Measurements from ENCODE around the gene ACSBG1.

Gene ACSBG1

GRCh38 chr15:78236491-78236890 is 2.1 kb upstream of the ACSBG1 start:
- H3K4me3 ChIP-seq (ENCODE audit: low read depth, low read length): no peak overlapping the region
- in situ Hi-C loops (cut with HindIII; ENCODE audit: low sequenced_read_pairs): no loop called here
- DNase-seq (ENCODE audit: low read depth, low spot score): no peak
- TF ChIP-seq, protein P1, sequence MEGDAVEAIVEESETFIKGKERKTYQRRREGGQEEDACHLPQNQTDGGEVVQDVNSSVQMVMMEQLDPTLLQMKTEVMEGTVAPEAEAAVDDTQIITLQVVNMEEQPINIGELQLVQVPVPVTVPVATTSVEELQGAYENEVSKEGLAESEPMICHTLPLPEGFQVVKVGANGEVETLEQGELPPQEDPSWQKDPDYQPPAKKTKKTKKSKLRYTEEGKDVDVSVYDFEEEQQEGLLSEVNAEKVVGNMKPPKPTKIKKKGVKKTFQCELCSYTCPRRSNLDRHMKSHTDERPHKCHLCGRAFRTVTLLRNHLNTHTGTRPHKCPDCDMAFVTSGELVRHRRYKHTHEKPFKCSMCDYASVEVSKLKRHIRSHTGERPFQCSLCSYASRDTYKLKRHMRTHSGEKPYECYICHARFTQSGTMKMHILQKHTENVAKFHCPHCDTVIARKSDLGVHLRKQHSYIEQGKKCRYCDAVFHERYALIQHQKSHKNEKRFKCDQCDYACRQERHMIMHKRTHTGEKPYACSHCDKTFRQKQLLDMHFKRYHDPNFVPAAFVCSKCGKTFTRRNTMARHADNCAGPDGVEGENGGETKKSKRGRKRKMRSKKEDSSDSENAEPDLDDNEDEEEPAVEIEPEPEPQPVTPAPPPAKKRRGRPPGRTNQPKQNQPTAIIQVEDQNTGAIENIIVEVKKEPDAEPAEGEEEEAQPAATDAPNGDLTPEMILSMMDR (IDR thresholded peaks at IDR 0.05; ENCODE audit: low read depth, low read length): no peak

- in situ Hi-C loops (cut with HindIII; ENCODE audit: low sequenced_read_pairs): no loop called here
- TF ChIP-seq, protein P1 (IDR thresholded peaks at IDR 0.05; ENCODE audit: low read depth, low read length): no peak
- DNase-seq (ENCODE audit: low read depth, low spot score): no peak
- no peak overlapping the region for H3K4me3 ChIP-seq (ENCODE audit: low read depth, low read length)
These were observed 869 bp downstream of the ACSBG1 start for GRCh38 chr15:78233496-78233895.

DNA sequence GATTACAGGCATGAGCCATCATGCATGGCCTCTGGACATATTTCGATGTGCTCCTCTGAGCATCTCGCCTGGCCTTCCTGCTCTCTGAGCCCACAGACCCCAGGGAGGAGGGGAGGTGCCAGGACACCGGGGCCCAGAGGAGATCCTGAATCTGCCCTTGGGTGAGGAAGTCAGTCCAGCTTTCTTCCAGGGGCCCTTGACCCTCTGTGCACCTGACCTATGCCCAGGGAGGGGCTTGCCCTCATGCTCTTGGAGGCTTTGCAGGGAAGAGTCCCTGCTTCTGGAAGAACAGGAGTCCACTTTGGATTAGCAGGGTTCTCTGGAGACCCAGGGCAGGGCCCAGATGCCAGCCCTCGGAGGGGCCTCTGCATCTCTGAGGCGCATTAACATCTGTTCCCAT is 1.4 kb downstream of the ACSBG1 start:
- in situ Hi-C loops (cut with HindIII; ENCODE audit: low sequenced_read_pairs): no loop called here
- TF ChIP-seq, protein P1 (IDR thresholded peaks at IDR 0.05; ENCODE audit: low read depth, low read length): no peak
- no peak overlapping the region for H3K4me3 ChIP-seq (ENCODE audit: low read depth, low read length)
- DNase-seq (ENCODE audit: low read depth, low spot score): no peak

GRCh38 chr15:78229431-78230406 is 4.6 kb downstream of the ACSBG1 start:
- in situ Hi-C loops (cut with HindIII; ENCODE audit: low sequenced_read_pairs): no loop called here
- no peak overlapping the region for H3K4me3 ChIP-seq (ENCODE audit: low read depth, low read length)
- TF ChIP-seq, protein P1 (IDR thresholded peaks at IDR 0.05; ENCODE audit: low read depth, low read length): no peak
- no peak for DNase-seq (ENCODE audit: low read depth, low spot score)

DNA sequence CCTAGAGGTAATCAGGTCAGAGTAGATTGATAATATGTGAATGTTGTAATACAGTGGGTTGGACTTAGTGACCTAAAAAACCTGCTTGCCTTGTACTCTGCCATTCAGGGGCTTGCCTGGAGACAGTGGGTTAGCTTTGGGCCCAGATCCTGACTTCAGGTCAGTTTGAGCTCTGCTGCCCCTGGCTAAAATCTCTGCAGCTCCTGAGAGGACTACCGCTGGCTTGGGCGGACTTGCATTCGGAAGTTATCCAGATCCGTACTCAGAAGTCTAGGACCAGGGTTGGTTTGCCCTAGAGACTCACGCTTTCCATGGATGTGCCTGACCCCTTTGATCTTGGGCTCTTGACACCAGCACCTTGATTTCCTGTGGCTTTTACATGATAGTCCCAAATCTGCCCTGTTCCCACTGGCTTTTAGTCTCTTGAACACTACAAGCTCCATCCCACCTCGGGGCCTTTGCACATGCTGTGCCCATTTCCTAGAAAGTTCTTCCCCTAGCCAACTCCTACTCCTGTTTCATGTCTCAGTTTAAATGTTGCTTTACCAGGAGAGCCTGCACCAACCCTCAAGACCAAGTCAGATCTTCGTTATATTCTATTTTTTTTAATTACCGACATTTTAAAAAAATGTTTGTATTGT is 5.9 kb downstream of the ACSBG1 start:
- no peak overlapping the region for H3K4me3 ChIP-seq (ENCODE audit: low read depth, low read length)
- no peak for DNase-seq (ENCODE audit: low read depth, low spot score)
- in situ Hi-C loops (cut with HindIII; ENCODE audit: low sequenced_read_pairs): no loop called here
- TF ChIP-seq, protein P1 (IDR thresholded peaks at IDR 0.05; ENCODE audit: low read depth, low read length): no peak

DNA sequence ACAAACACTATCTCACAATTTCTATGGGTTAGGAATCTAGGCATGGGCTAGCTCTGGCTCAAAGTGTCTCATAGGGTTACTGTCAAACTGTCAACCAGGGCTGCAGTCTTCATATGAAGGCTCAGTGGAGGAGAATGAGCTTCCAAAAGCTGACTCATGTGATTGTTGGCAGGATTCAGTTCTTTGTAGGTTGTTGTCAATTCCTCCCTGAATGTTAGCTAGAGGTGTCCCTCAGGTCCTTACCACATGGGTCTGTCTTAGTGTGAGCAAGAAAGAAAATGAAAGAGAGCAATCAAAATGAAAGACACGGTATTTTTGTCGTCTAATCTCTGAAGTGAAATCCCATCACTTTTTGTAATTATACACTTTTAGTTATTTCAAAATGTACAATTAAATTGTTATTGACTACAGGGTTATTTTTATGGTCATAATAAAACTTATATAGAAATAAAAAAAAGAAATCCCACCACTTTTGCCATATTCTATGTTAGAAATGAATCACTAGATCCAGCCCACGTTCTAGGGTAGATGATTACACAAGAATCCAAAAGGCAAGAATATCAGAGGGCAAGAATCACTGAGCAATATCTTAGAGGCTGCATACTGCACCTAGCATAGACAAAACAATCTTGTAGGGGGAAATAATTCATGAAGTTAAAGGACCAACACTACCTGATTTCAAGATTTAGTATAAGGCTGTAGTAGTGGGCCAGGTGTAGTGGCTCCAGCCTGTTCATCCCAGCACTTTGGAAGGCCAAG is 8.4 kb downstream of the ACSBG1 start:
- in situ Hi-C loops (cut with HindIII; ENCODE audit: low sequenced_read_pairs): no loop called here
- DNase-seq (ENCODE audit: low read depth, low spot score): peak; percentile 22
- TF ChIP-seq, protein P1 (IDR thresholded peaks at IDR 0.05; ENCODE audit: low read depth, low read length): no peak
- H3K4me3 ChIP-seq (ENCODE audit: low read depth, low read length): no peak overlapping the region
